Adrenal gland (tissue), 12 donors: ENCODE measurements around the gene CYB5R4. TPM values are rescaled to one million over a fixed set of nuclear protein-coding genes. Genes with fewer than 3 reads are reported as not detected.

Experiments
- DNase-seq, 7 donors: peaks; one replicate each; pipeline ENCODE4 v3.0.0-alpha.2; 2019 to 2020
- H3K27ac ChIP-seq, 5 donors: fragments of 200-600 bp; sonication (generic) in 4 of 5; 1 replicate in 3 of 5; 2 replicates in 2 of 5; pipeline versions ENCODE4 v1.5.1 to v1.8.0; 2016 to 2020; ENCODE audit warnings: mild to moderate bottlenecking in 1 of 5
- H3K27me3 ChIP-seq: fragments of 200-600 bp; 2 replicates; pipeline ENCODE4 v1.8.0; 2021
- H3K36me3 ChIP-seq, 2 donors: fragments of 200-600 bp; replicated peaks in 1 of 2; 1 replicate in 1 of 2; 2 replicates in 1 of 2; pipeline versions ENCODE4 v1.5.1 to v1.8.0; 2018 to 2022
- H3K4me1 ChIP-seq, 2 donors: fragments of 200-600 bp; replicated peaks in 1 of 2; 1 replicate in 1 of 2; 2 replicates in 1 of 2; pipeline versions ENCODE4 v1.5.1 to v1.8.0; 2018 to 2021
- H3K4me3 ChIP-seq, 4 donors: fragments of 200-600 bp; sonication (generic) in 3 of 4; one replicate each; pipeline ENCODE4 v1.5.1; 2016 to 2018
- H3K9me3 ChIP-seq, 3 donors: fragments of 200-600 bp; sonication (generic) in 1 of 3; replicated peaks in 1 of 3; 1 replicate in 2 of 3; 2 replicates in 1 of 3; pipeline versions ENCODE4 v1.5.1 to v1.8.0; 2016 to 2021
- CTCF ChIP-seq, 6 experiments: fragments of 450-650 bp in 4 of 6; fragments of 200-600 bp in 2 of 6; sonication (generic) in 1 of 6; IDR thresholded peaks; 1 replicate in 5 of 6; 2 replicates in 1 of 6; pipeline versions ENCODE4 v1.5.1 to v1.8.0; 2016 to 2021; ENCODE audit warnings: antibody characterized with exemption in 6 of 6, mild to moderate bottlenecking in 2 of 6, moderate library complexity in 1 of 6
- POLR2A ChIP-seq, 2 donors: fragments of 450-650 bp; IDR thresholded peaks; one replicate each; pipeline ENCODE4 v1.6.1; 2017; ENCODE audit warnings: antibody characterized with exemption in 2 of 2, mild to moderate bottlenecking in 2 of 2, moderate library complexity in 1 of 2
- whole genome bisulfite sequencing, 4 donors: extraction: QIAGEN DNeasy Blood & Tissue Kit in 2 of 4; methylation state at CpG; one replicate each; pipeline versions ENCODE4 v1.1.5 to v1.1.7; 2013 to 2017; 5-methylcytosine and 5-hydroxymethylcytosine counted together
- intact Hi-C, 2 donors: fragments of 100-400 bp; cut with DNase I; formaldehyde crosslinking; loops; one replicate each; pipeline versions ENCODE4 v1.14.1 to v1.15.0; 2022 to 2023
- polyA plus RNA-seq, 3 donors: library from polyadenylated mRNA; stranded (reverse); fragments of 200-250 nt in 2 of 3; fragments of 350-450 nt in 1 of 3; fragmentation: Illumina TruSeq in 1 of 3; extraction: RNeasy Lipid Tissue Mini Kit (QIAGEN cat#74804) in 1 of 3; gene quantifications; one replicate each; pipeline ENCODE4 v1.2.3, GENCODE V29; 2013 to 2014
- total RNA-seq, 9 donors: library from RNA; depleted of rRNA in 4 of 9; stranded (reverse); fragments of >200 nt in 4 of 9; fragments of 120-200 nt in 1 of 9; fragmentation: NEBNext Ultra II Directional in 1 of 9; extraction: Animal tissue kit (Norgen Biotek cat#: 25700) in 1 of 9; gene quantifications; one replicate each; pipeline versions ENCODE4 v1.1.0 to v1.2.4, GENCODE V29; 2013 to 2023
- donor health status: healthy with polysubstance abuse.
- donor health status: Bipolar disorder and iron deficiency.
- donor health status: DM: yes; HTN: yes; CAD: no.
- donor health status: DM: no; HTN: no; CAD: no.
- donor health status: DM: no; HTN: no; CAD: no.
- donor health status: DM: yes; HTN: yes; CAD: no.

CYB5R4 gene
- total and polyA plus RNA-seq, 12 donors, result 1.3 to 22.0 (median 11.0) TPM

DNA sequence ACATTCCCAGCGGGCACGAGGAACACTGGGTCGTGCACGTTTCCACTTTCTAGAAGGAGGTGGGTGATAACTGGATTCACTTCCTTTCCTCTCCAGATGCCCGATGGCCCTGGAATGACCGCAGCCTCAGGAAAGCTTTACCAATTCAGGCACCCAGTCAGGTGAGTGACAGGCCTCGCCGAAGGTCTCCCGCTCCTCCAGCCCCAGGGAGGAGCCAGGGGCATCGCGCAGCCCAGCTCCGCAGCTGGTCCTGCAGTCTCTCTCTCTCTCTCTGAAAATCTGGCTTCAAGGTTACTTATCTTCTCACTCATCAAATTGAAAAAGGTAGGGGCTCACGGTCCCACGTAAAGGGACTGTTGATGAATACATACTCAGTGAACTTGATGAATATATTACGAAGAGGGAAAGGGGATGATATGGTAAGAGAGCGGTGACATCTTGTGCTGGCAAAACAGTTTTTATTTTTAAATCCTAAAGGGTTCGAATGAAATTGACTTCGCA lies 5.4 kb upstream of the CYB5R4 start:
- H3K27ac ChIP-seq, result peak overlapping the region in 1 of 5 donors; percentile 47
- H3K4me3 ChIP-seq, result peak overlapping the region in 1 of 4 donors; percentile 56
- intact Hi-C loops, result no loop called here
- peak in 1 of 7 donors; percentile 56 for DNase-seq
- H3K9me3 ChIP-seq, result no peaks in the 10 kb centered on the region
- peaks cover 4 to 5% of the 10 kb centered on the region in 2 donors for H3K4me1 ChIP-seq
- 9 to 13% (median 11%) methylated on average over 13 to 18 of the region's 18 CpGs for WGBS, 4 donors
- H3K36me3 ChIP-seq, result no peaks in the 10 kb centered on the region
- TF ChIP-seq CTCF (IDR thresholded peaks at IDR 0.05) (no peak), POLR2A (IDR thresholded peaks at IDR 0.05) (no peak)
- peaks cover 32% of the 10 kb centered on the region for H3K27me3 ChIP-seq

GRCh38 chr6:83854766-83855165 lies 4.7 kb upstream of the CYB5R4 start:
- H3K27me3 ChIP-seq, result peaks cover 32% of the 10 kb centered on the region
- TF ChIP-seq CTCF (IDR thresholded peaks at IDR 0.05) (no peak), POLR2A (IDR thresholded peaks at IDR 0.05) (no peak)
- DNase-seq, result no peak
- peaks cover 5 to 6% of the 10 kb centered on the region in 2 donors for H3K4me1 ChIP-seq
- 49 to 61% (median 52%) methylated on average over 5 of the region's 5 CpGs for WGBS, 4 donors
- H3K4me3 ChIP-seq, result no peak overlapping the region
- H3K9me3 ChIP-seq, result no peaks in the 10 kb centered on the region
- no peak overlapping the region for H3K27ac ChIP-seq
- intact Hi-C loops, result no loop called here
- no peaks in the 10 kb centered on the region for H3K36me3 ChIP-seq

- H3K27ac ChIP-seq, result peak overlapping the region in 3 of 5 donors; percentile 53 to 88 (median 85)
- no peak for DNase-seq
- WGBS, 4 donors, result 28 to 35% (median 32%) methylated on average over 7 of the region's 7 CpGs
- peaks cover 8% of the 10 kb centered on the region for H3K27me3 ChIP-seq
- peaks cover 6 to 18% of the 10 kb centered on the region in 2 donors for H3K4me1 ChIP-seq
- TF ChIP-seq CTCF (IDR thresholded peaks at IDR 0.05) (no peak), POLR2A (IDR thresholded peaks at IDR 0.05) (no peak)
- peaks cover 0 to 6% of the 10 kb centered on the region in 2 donors for H3K36me3 ChIP-seq
- no peaks in the 10 kb centered on the region for H3K9me3 ChIP-seq
- peak overlapping the region in 3 of 4 donors; percentile 53 to 88 (median 61) for H3K4me3 ChIP-seq
- intact Hi-C loops, result no loop called here
These were observed 868 bp downstream of the CYB5R4 start for GRCh38 chr6:83860359-83860755.

- Histone ChIP-seq H3K27me3 (peaks cover 6% of the 10 kb centered on the region), H3K27ac (no peak overlapping the region), H3K4me3 (peak overlapping the region in 1 of 4 donors; percentile 61), H3K4me1 (peaks cover 6 to 18% of the 10 kb centered on the region in 2 donors), H3K9me3 (no peaks in the 10 kb centered on the region), H3K36me3 (peaks cover 0 to 6% of the 10 kb centered on the region in 2 donors)
- TF ChIP-seq CTCF (IDR thresholded peaks at IDR 0.05) (no peak), POLR2A (IDR thresholded peaks at IDR 0.05) (no peak)
- no peak for DNase-seq
- 67 to 73% (median 70%) methylated on average over 8 of the region's 8 CpGs for WGBS, 4 donors
- intact Hi-C loops, result no loop called here
These were observed 1.4 kb downstream of the CYB5R4 start for GRCh38 chr6:83860782-83861495.
